Vagina (tissue), 2 donors: ENCODE results near the gene AKR1B15. TPM values are rescaled to one million over a fixed set of nuclear protein-coding genes. Genes with fewer than 3 reads are reported as not detected.

Source experiments
- DNase-seq, 2 donors: peaks; one replicate each; pipeline ENCODE4 v3.0.0-alpha.2; 2017; ENCODE audit errors: extremely low spot score in 2 of 2
- H3K27ac ChIP-seq: fragments of 200-600 bp; sonication (generic); one replicate; pipeline ENCODE4 v1.5.1; 2019
- H3K27me3 ChIP-seq: fragments of 200-600 bp; sonication (generic); one replicate; pipeline ENCODE4 v1.5.1; 2019
- H3K36me3 ChIP-seq, 2 donors: fragments of 200-600 bp; sonication (generic); one replicate each; pipeline ENCODE4 v1.5.1; 2017 to 2019
- H3K4me1 ChIP-seq: fragments of 200-600 bp; sonication (generic); one replicate; pipeline ENCODE4 v1.5.1; 2019
- H3K4me3 ChIP-seq, 2 donors: fragments of 200-600 bp; sonication (generic); 1 replicate in 1 of 2; 2 replicates in 1 of 2; pipeline ENCODE4 v1.5.1; 2016 to 2019
- H3K9me3 ChIP-seq: fragments of 200-600 bp; sonication (generic); one replicate; pipeline ENCODE4 v1.5.1; 2019
- POLR2A ChIP-seq, 2 donors: fragments of 450-650 bp; IDR thresholded peaks; one replicate each; pipeline ENCODE4 v1.6.1; 2017; ENCODE audit warnings: antibody characterized with exemption in 2 of 2, mild to moderate bottlenecking in 2 of 2, moderate library complexity in 2 of 2
- POLR2AphosphoS5 ChIP-seq, 2 donors: sonication (generic); formaldehyde crosslinking; IDR thresholded peaks; one replicate each; pipeline ENCODE4 v1.9.0; 2017; ENCODE audit warnings: antibody characterized with exemption in 2 of 2, mild to moderate bottlenecking in 2 of 2, low read depth in 1 of 2; ENCODE audit not compliant: insufficient read depth in 1 of 2
- intact Hi-C: fragments of 100-400 bp; cut with DNase I; formaldehyde crosslinking; loops from one replicate; pipeline ENCODE4 v1.15.1; 2023
- total RNA-seq: library from RNA; depleted of rRNA; stranded (reverse); fragments of >200 nt; gene quantifications from one replicate; pipeline ENCODE4 v1.2.3, GENCODE V29; 2016
- TF ChIP-seq, protein P1 (sequence below), 3 experiments: fragments of 450-650 bp in 2 of 3; fragments of 200-600 bp in 1 of 3; sonication (generic) in 1 of 3; IDR thresholded peaks; one replicate each; pipeline ENCODE4 v1.5.1; 2017 to 2019; ENCODE audit warnings: antibody characterized with exemption in 3 of 3, mild to moderate bottlenecking in 2 of 3, moderate library complexity in 2 of 3

The AKR1B15 gene
- 11.5 TPM for total RNA-seq

DNA sequence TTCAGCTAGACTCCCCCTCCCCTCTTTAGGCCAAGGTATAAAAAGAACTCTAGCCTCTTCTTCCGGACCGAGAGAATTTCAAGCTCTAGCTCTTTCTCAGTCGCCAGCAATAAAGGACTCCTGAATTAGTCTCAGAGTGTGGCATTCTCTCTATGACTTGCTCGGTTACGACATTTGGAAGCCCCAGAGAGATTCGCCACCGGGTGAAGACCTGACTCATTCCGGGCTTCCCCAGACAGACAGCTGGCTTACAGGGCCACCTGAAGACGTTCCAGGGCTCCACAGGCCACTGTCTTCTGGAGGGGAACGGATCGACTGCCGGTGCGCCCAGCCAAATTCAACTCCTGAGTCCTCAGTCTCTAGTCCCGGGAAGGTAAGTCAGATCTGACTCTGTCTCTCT lies at the start of gene AKR1B15:
Gene AKR1B15 (plus strand): TSS at position 234 of the 400 bp plus-strand sequence. CDS start 15,510 bp downstream, outside the sequence.
- TF ChIP-seq, protein P1, sequence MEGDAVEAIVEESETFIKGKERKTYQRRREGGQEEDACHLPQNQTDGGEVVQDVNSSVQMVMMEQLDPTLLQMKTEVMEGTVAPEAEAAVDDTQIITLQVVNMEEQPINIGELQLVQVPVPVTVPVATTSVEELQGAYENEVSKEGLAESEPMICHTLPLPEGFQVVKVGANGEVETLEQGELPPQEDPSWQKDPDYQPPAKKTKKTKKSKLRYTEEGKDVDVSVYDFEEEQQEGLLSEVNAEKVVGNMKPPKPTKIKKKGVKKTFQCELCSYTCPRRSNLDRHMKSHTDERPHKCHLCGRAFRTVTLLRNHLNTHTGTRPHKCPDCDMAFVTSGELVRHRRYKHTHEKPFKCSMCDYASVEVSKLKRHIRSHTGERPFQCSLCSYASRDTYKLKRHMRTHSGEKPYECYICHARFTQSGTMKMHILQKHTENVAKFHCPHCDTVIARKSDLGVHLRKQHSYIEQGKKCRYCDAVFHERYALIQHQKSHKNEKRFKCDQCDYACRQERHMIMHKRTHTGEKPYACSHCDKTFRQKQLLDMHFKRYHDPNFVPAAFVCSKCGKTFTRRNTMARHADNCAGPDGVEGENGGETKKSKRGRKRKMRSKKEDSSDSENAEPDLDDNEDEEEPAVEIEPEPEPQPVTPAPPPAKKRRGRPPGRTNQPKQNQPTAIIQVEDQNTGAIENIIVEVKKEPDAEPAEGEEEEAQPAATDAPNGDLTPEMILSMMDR (IDR thresholded peaks at IDR 0.05) = no peak
- no peak for TF ChIP-seq POLR2AphosphoS5 (IDR thresholded peaks at IDR 0.05; ENCODE audit: insufficient read depth in 1 of 2, low read depth in 1 of 2)
- TF ChIP-seq POLR2A (IDR thresholded peaks at IDR 0.05) = no peak
- Histone ChIP-seq H3K4me3 (no peak within 1 kb of the TSS), H3K27ac (no peak within 1 kb of the TSS), H3K27me3 (no peaks in the 10 kb centered on the region), H3K9me3 (no peaks in the 10 kb centered on the region), H3K36me3 (no peaks in the 10 kb centered on the region), H3K4me1 (no peaks in the 10 kb centered on the region)
- DNase-seq = no peak
- intact Hi-C loops = loop anchor here (10.0 kb wide), 1 partner anchor 114 kb away; no protein-coding TSS in a partner anchor

DNA sequence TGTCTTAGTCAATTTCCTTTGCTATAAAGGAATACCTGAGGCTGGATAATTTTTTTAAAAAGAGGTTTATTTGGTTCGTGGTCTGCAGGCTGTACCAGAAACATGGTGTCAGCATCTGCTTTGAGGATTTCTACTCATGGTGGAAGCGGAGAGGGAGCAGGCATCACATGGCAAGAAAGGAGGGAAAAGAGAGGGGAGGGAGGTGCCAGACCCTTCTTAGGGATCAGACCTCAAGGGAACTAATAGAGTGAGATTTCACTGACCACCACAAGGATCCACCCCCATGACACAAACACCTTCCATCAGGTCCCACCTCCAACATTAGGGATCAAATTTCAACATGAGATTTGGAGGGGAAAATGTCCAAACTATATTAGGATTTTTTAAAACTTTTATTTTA lies 48.5 kb upstream of the AKR1B15 start:
- no peaks in the 10 kb centered on the region for H3K27me3 ChIP-seq
- DNase-seq = no peak
- no peaks in the 10 kb centered on the region for H3K9me3 ChIP-seq
- intact Hi-C loops = no loop called here
- no peak for TF ChIP-seq POLR2AphosphoS5 (IDR thresholded peaks at IDR 0.05; ENCODE audit: insufficient read depth in 1 of 2, low read depth in 1 of 2)
- no peaks in the 10 kb centered on the region for H3K4me1 ChIP-seq
- no peak overlapping the region for H3K27ac ChIP-seq
- H3K36me3 ChIP-seq = no peaks in the 10 kb centered on the region
- no peak overlapping the region for H3K4me3 ChIP-seq

DNA sequence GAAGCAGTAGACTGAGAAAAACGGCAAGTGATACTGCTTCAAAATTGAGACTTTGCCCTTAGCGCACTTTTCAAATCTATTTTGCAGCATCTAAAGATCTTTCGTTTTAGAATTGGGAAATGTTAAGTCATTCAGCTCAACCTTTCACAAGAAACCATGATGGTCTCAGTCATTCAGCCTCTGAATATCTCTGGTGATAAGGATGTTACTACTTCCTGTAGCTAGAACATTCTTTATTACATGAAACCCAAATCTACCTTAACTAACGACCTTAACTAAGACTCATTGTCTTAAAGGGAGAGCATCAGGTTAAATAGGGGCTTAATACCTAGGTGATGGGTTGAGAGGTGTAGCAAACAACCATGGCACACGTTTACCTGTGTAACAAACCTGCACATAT lies 47.9 kb upstream of the AKR1B15 start:
- no peaks in the 10 kb centered on the region for H3K4me1 ChIP-seq
- DNase-seq = no peak
- no peaks in the 10 kb centered on the region for H3K9me3 ChIP-seq
- H3K27ac ChIP-seq = no peak overlapping the region
- H3K4me3 ChIP-seq = no peak overlapping the region
- TF ChIP-seq POLR2AphosphoS5 (IDR thresholded peaks at IDR 0.05; ENCODE audit: insufficient read depth in 1 of 2, low read depth in 1 of 2) (no peak), POLR2A (IDR thresholded peaks at IDR 0.05) (no peak)
- TF ChIP-seq, protein P1 (IDR thresholded peaks at IDR 0.05) = no peak
- intact Hi-C loops = no loop called here
- H3K27me3 ChIP-seq = no peaks in the 10 kb centered on the region
- H3K36me3 ChIP-seq = no peaks in the 10 kb centered on the region

DNA sequence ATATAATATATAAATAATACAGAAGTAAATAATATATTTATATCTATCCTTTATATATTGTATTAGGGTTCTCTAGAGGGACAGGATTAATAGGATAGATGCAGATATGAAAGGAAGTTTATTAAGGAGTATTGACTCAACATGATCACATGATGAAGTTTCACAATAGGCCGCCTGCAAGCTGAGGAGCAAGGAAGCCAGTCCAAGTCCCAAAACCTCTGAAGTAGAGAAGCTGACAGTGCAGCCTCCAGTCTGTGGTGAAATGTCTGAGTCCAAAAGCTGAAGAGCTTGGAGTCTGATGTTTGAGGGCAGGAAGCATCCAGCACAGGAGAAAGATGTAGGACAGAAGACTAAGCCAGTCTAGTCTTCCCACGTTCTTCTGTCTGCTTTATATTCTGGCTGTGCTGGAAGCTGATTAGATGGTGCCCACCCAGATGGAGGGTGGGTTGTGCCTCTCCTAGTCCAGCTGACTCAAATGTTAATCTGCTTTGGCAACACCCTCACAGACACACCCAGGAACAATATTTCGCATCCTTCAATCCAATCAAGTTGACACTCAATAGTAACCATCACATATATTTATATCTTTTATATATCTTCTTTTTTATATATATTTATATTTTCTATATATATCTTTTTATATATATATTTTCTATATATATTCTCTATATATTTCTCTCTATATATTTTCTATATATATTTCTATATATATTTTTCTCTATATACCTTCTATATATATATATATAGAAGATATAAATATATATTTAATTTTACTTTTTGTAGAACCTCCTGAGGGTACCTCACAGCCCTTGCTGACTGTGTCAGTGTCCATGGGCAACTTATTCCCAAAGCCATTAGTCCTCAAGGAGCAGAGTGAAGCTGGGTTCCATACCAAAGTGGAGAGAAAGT lies 46.2 kb upstream of the AKR1B15 start:
- TF ChIP-seq POLR2A (IDR thresholded peaks at IDR 0.05) = no peak
- peak in 1 of 2 donors; percentile 65 for TF ChIP-seq POLR2AphosphoS5 (IDR thresholded peaks at IDR 0.05; ENCODE audit: insufficient read depth in 1 of 2, low read depth in 1 of 2)
- peak in 1 of 2 donors; percentile 91 for DNase-seq
- Histone ChIP-seq H3K36me3 (no peaks in the 10 kb centered on the region), H3K4me1 (no peaks in the 10 kb centered on the region), H3K4me3 (no peak overlapping the region), H3K27ac (peak overlapping the region; percentile 68), H3K9me3 (no peaks in the 10 kb centered on the region), H3K27me3 (no peaks in the 10 kb centered on the region)
- intact Hi-C loops = no loop called here

DNA sequence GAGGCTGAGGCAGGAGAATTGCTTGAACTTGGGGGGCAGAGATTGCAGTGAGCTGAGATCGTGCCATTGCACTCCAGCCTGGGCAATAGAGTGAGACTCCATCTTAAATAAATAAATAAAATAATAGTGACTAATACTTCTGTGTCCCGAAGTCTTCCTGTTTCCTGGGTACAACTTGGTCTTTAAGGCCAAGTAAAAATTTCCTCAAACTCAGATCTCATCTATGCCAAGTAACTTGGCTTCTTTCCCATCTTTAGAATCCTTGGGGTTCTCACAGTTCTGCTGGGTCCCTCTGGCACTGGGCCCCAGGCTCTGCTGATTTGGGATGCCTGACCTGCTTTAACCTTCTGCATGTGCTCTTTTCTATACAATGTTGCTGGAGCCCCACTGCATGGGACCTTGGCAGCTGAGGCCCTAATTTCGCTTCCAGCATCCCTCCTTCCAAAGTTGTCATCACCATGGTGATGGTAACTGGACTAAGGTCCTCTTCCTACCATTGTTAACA lies 44.2 kb upstream of the AKR1B15 start:
- no peaks in the 10 kb centered on the region for H3K9me3 ChIP-seq
- no peaks in the 10 kb centered on the region for H3K4me1 ChIP-seq
- H3K4me3 ChIP-seq = no peak overlapping the region
- no peaks in the 10 kb centered on the region for H3K36me3 ChIP-seq
- intact Hi-C loops = no loop called here
- no peak for DNase-seq
- TF ChIP-seq POLR2A (IDR thresholded peaks at IDR 0.05) = no peak
- TF ChIP-seq, protein P1 (IDR thresholded peaks at IDR 0.05) = no peak
- TF ChIP-seq POLR2AphosphoS5 (IDR thresholded peaks at IDR 0.05; ENCODE audit: insufficient read depth in 1 of 2, low read depth in 1 of 2) = no peak
- H3K27ac ChIP-seq = no peak overlapping the region
- no peaks in the 10 kb centered on the region for H3K27me3 ChIP-seq

DNA sequence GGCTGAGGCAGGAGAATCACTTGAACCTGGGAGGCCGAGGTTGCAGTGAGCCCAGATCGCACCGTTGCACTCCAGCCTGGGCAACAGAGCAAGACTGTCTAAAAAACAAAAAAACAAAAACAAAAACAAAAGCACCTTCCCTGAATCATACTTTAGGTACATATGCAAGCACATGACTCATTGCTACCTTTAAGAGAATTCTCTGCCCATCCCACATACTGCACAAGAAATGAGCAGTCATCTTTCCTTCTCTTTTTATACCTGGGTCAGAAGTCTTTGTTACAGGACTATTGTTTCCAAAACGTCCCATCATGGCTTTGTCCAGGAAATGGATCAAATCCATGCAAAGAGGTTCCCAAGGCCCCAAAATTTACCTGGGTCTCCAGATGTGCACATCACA lies 43.1 kb upstream of the AKR1B15 start:
- no peaks in the 10 kb centered on the region for H3K36me3 ChIP-seq
- no peak for DNase-seq
- no peaks in the 10 kb centered on the region for H3K4me1 ChIP-seq
- no peaks in the 10 kb centered on the region for H3K9me3 ChIP-seq
- TF ChIP-seq POLR2A (IDR thresholded peaks at IDR 0.05) = no peak
- TF ChIP-seq, protein P1 (IDR thresholded peaks at IDR 0.05) = no peak
- TF ChIP-seq POLR2AphosphoS5 (IDR thresholded peaks at IDR 0.05; ENCODE audit: insufficient read depth in 1 of 2, low read depth in 1 of 2) = no peak
- intact Hi-C loops = no loop called here
- no peak overlapping the region for H3K27ac ChIP-seq
- H3K4me3 ChIP-seq = no peak overlapping the region
- H3K27me3 ChIP-seq = no peaks in the 10 kb centered on the region
